GM12878 (cell line): Measurements from ENCODE around the gene SYNPR. TPM values are rescaled to one million over a fixed set of nuclear protein-coding genes. Genes with fewer than 3 reads are reported as not detected.

Experiments
- ATAC-seq: fragments of 200-7000 bp; cut with Tn5 transposase; 3 replicates; pipeline ENCODE4 v1.9.1; 2020; ENCODE audit warnings: mild to moderate bottlenecking, moderate library complexity
- BruUV-seq: library from RNA; stranded (reverse); fragments of 400-500 nt; replicated peaks from 2 replicates; lab custom pipeline; 2021; lab: Mats Ljungman, UMichigan
- CTCF ChIA-PET: fragments of 300-600 bp; sonication (Branson Sonifier 250); formaldehyde crosslinking; extraction: SDS; loops from one replicate; lab custom pipeline; 2021; ENCODE audit warnings: inconsistent platforms; lab: Yijun Ruan, JAX
- POLR2A ChIA-PET: fragments of 350-600 bp; formaldehyde crosslinking; extraction: SDS; loops from one replicate; lab custom pipeline; 2021; ENCODE audit warnings: inconsistent platforms; lab: Charles Lee
- RAD21 ChIA-PET: fragments of 300-600 bp; sonication (Branson Sonifier 250); formaldehyde crosslinking; loops from one replicate; lab custom pipeline; 2023; ENCODE audit warnings: antibody characterized with exemption; ENCODE audit not compliant: unreplicated experiment; lab: Charles Lee
- SMC1A ChIA-PET: fragments of 300-600 bp; sonication (Branson Sonifier 250); formaldehyde crosslinking; loops from one replicate; lab custom pipeline; 2023; ENCODE audit not compliant: unreplicated experiment, uncharacterized antibody; lab: Charles Lee
- DNase-seq: peaks from one replicate; pipeline ENCODE4 v3.0.0-alpha.2; 2011; ENCODE audit warnings: low read depth, low spot score
- FAIRE-seq: peaks from 3 replicates; lab custom pipeline; 2011; peaks lifted over from hg19 to GRCh38; lab: Jason Lieb, UNC
- H2AFZ ChIP-seq: 2 replicates; pipeline ENCODE4 v1.6.0; 2011; ENCODE audit warnings: low read depth, low read length, control low read depth; ENCODE audit not compliant: control insufficient read depth
- H3K27ac ChIP-seq: 2 replicates; pipeline ENCODE4 v1.5.1; 2011; ENCODE audit warnings: control low read depth; ENCODE audit not compliant: control insufficient read depth, insufficient read depth
- H3K27me3 ChIP-seq, 2 experiments: replicated peaks in 1 of 2; 2 replicates each; pipeline versions ENCODE4 v1.6.0 to v1.6.1; 2011; ENCODE audit warnings: low read length in 1 of 2; ENCODE audit not compliant: control insufficient read depth in 2 of 2, insufficient read depth in 2 of 2
- H3K36me3 ChIP-seq, 2 experiments: 2 replicates each; pipeline ENCODE4 v1.5.1; 2011; ENCODE audit warnings: low read length in 1 of 2; ENCODE audit not compliant: control insufficient read depth in 2 of 2, insufficient read depth in 2 of 2
- H3K4me1 ChIP-seq: 2 replicates; pipeline ENCODE4 v1.6.1; 2011; ENCODE audit warnings: mild to moderate bottlenecking, low read length, moderate library complexity, mixed read lengths; ENCODE audit not compliant: control insufficient read depth, insufficient read depth
- H3K4me2 ChIP-seq: 2 replicates; pipeline ENCODE4 v1.6.0; 2011; ENCODE audit warnings: control low read depth; ENCODE audit not compliant: control insufficient read depth, insufficient read depth
- H3K4me3 ChIP-seq: fragments of 200-600 bp; sonication (generic); 2 replicates; pipeline ENCODE4 v1.5.1; 2016
- H3K79me2 ChIP-seq: 2 replicates; pipeline ENCODE4 v1.6.0; 2011; ENCODE audit warnings: low read length; ENCODE audit not compliant: control insufficient read depth, insufficient read depth
- H3K9ac ChIP-seq: 2 replicates; pipeline ENCODE4 v1.8.0; 2011; ENCODE audit warnings: low read length, control low read depth, mixed read lengths; ENCODE audit not compliant: control insufficient read depth, insufficient read depth
- H3K9me3 ChIP-seq: replicated peaks from 3 replicates; pipeline ENCODE4 v1.5.1; 2011; ENCODE audit warnings: mild to moderate bottlenecking, low read length; ENCODE audit not compliant: control insufficient read depth, insufficient read depth
- H4K20me1 ChIP-seq: 2 replicates; pipeline ENCODE4 v1.6.0; 2011; ENCODE audit not compliant: control insufficient read depth, insufficient read depth
- ASH2L ChIP-seq: fragments of 300-600, 200-600 bp; sonication (generic); IDR thresholded peaks from 2 replicates; pipeline ENCODE4 v1.6.1; 2017; ENCODE audit warnings: low read depth, mild to moderate bottlenecking, borderline replicate concordance
- JUNB ChIP-seq: IDR thresholded peaks from 2 replicates; pipeline ENCODE4 v1.6.1; 2016; ENCODE audit warnings: antibody characterized with exemption, mild to moderate bottlenecking
- MLLT1 ChIP-seq: fragments of 450-650 bp; IDR thresholded peaks from 2 replicates; pipeline ENCODE4 v1.6.1; 2016; ENCODE audit warnings: mild to moderate bottlenecking
- NR2F1 ChIP-seq: fragments of 450-650 bp; conservative IDR thresholded peaks from 2 replicates; pipeline ENCODE4 v1.6.1; 2017; ENCODE audit warnings: mild to moderate bottlenecking
- NRF1 ChIP-seq: conservative IDR thresholded peaks from 2 replicates; pipeline ENCODE4 v1.6.1; 2011; ENCODE audit warnings: mild to moderate bottlenecking, low read depth, low read length, improper control_type of control experiment
- RELA ChIP-seq: fragments of 450-650 bp; IDR thresholded peaks from 2 replicates; pipeline ENCODE4 v1.8.0; 2014; ENCODE audit warnings: borderline replicate concordance; ENCODE audit not compliant: partially characterized antibody
- SMC3 ChIP-seq: IDR thresholded peaks from 2 replicates; pipeline ENCODE4 v1.6.1; 2011; ENCODE audit warnings: low read length, improper control_type of control experiment, borderline replicate concordance
- SRF ChIP-seq, 2 experiments: IDR thresholded peaks; 2 replicates each; pipeline ENCODE4 v1.6.1; 2011; ENCODE audit warnings: low read depth in 2 of 2, low read length in 2 of 2, mild to moderate bottlenecking in 1 of 2, moderate library complexity in 1 of 2
- WGBS: methylation state at CpG from one replicate; pipeline ENCODE4 v1.1.6; 2016; ENCODE audit warnings: low lambda C conversion rate; ENCODE audit not compliant: insufficient replicate concordance, insufficient coverage; ENCODE audit errors: missing lambda C conversion rate; 5-methylcytosine and 5-hydroxymethylcytosine counted together
- in situ Hi-C: fragments of 300-500 bp; cut with MboI; formaldehyde crosslinking; loops from 9 replicates; pipeline ENCODE4 v1.14.3; 2018; ENCODE audit warnings: mixed read lengths
- intact Hi-C: fragments of 100-400 bp; cut with micrococcal nuclease; formaldehyde crosslinking; loops from one replicate; pipeline ENCODE4 v1.14.2; 2022; ENCODE audit not compliant: unreplicated experiment
- polyA plus RNA-seq, 11 experiments: library from polyadenylated mRNA; depleted of rRNA in 4 of 11; unstranded in 6 of 11; stranded (reverse) in 5 of 11; fragments of >200 nt; fragmentation: Nextera tagmentation in 4 of 11; fragmentation: Illumina TruSeq in 1 of 11; extraction: Ambion mirVana in 4 of 11; extraction: Trizol in 1 of 11; gene quantifications; 1 replicate in 1 of 11; 2 replicates in 10 of 11; pipeline versions ENCODE4 v1.2.1 to v1.2.3, GENCODE V29; 2011 to 2016; ENCODE audit warnings: inconsistent platforms in 2 of 11, missing spikeins in 2 of 11, low read depth in 1 of 11
- total RNA-seq, 4 experiments: library from RNA; depleted of rRNA in 3 of 4; stranded (reverse); fragments of >200 nt in 3 of 4; fragmentation: Illumina TruSeq in 1 of 4; extraction: Trizol in 1 of 4; gene quantifications; 2 replicates each; pipeline versions ENCODE4 v1.2.1 to v1.2.3, GENCODE V29; 2013 to 2021

Gene SYNPR
- total and polyA plus RNA-seq, 10 of the 15 experiments (the other 5 are each of a cell fraction or from before 2014, with no cell fraction given) = not detected

DNA sequence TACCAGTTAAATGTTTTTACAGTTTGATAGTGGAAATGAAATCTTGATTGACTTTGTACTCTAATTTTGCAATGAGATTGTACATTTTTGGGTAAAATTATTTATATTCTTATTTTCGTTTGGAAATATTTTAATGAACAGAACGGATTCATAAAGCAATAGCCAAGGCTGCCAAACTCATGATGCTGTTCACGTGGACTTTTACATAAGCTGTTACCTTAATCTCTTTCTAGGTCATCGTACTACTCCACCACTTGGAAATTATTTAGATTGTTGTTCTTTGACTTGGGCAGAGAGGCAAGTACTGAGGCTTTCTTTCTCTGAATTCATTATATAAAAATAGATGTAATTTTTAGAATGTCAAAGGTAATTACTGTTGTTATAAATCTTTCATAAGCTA, 16.2 kb downstream of the SYNPR start:
- Histone ChIP-seq H3K4me2 (no peak overlapping the region), H3K4me1 (no peaks in the 10 kb centered on the region), H3K4me3 (no peak overlapping the region), H3K27me3 (no peaks in the 10 kb centered on the region), H3K27ac (no peak overlapping the region), H3K9ac (no peak overlapping the region), H3K9me3 (no peaks in the 10 kb centered on the region; the same call in 2 of the 3 replicates), H4K20me1 (no peaks in the 10 kb centered on the region), H2AFZ (no peak overlapping the region), H3K36me3 (no peaks in the 10 kb centered on the region), H3K79me2 (no peaks in the 10 kb centered on the region)
- ChIA-PET POLR2A (no interaction called here), CTCF (no interaction called here), SMC1A (no interaction called here), RAD21 (no interaction called here)
- ATAC-seq (no peak), FAIRE-seq (no peak), DNase-seq (no peak)
- TF ChIP-seq SMC3 (no peak), NRF1 (no peak), MLLT1 (no peak), ASH2L (no peak), NR2F1 (no peak), RELA (no peak), JUNB (no peak), SRF (IDR thresholded peaks at IDR 0.05; ENCODE audit: low read depth in 2 of 2, low read length in 2 of 2) (no peak)
- no TSS peak for BruUV-seq
- in situ Hi-C loops = no loop called here
- intact Hi-C loops = no loop called here
- 14% methylated on average over 4 of the region's 4 CpGs for WGBS
